GM12874 (cell line): Measurements from ENCODE around the gene BZW2.

Source experiments
- TF ChIP-seq, protein P1 (sequence below): IDR thresholded peaks from 2 replicates; pipeline ENCODE4 v1.5.1; 2011; ENCODE audit warnings: low read depth, mild to moderate bottlenecking, control low read depth, low read length, moderate library complexity; ENCODE audit not compliant: insufficient read depth

BZW2 gene

DNA sequence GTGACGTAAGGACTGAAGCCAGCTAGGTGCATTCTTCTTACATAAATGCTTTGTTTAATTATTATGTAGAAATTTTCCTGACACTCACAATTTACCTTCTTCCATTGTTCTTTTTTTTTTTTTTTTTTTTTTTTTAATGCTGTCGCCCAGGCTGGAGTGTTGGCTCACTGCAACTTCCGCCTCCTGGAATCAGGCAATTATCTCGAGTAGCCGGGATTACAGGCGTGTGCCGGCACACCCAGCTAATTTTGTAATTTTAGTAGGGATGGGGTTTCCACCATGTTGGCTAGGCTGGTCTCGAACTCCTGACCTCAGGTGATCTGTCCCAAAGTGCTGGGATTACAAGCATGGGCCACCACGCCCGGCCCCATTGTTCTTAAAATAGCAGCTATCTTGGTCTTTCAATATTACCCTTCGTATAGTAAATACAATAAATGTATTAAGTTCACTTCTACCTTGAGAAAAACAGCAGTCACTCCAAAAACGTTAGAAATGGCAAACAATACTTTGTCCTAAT lies 32.1 kb downstream of the BZW2 start:
- TF ChIP-seq, protein P1, sequence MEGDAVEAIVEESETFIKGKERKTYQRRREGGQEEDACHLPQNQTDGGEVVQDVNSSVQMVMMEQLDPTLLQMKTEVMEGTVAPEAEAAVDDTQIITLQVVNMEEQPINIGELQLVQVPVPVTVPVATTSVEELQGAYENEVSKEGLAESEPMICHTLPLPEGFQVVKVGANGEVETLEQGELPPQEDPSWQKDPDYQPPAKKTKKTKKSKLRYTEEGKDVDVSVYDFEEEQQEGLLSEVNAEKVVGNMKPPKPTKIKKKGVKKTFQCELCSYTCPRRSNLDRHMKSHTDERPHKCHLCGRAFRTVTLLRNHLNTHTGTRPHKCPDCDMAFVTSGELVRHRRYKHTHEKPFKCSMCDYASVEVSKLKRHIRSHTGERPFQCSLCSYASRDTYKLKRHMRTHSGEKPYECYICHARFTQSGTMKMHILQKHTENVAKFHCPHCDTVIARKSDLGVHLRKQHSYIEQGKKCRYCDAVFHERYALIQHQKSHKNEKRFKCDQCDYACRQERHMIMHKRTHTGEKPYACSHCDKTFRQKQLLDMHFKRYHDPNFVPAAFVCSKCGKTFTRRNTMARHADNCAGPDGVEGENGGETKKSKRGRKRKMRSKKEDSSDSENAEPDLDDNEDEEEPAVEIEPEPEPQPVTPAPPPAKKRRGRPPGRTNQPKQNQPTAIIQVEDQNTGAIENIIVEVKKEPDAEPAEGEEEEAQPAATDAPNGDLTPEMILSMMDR, result no peak

DNA sequence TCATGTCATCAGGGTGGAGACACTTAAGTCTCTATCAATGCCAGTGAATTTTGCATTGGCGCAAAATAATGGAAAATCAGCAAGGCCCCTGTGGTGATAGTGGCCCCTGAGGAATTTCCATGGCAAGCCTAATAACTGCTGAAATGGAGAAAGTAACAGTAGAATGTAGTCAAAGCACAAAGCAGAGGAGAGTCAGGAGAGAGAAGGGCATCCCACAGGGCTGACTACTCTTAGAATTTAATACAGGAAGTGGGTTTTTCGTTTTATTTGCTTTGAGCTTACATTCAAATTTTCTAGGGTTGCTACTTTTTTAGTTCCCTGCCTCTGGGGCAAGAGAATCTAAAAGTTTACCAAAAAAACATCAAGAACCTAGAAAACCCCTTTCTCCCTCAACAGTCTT lies 39.0 kb downstream of the BZW2 start:
- TF ChIP-seq, protein P1, result no peak

- TF ChIP-seq, protein P1, result no peak
Measured at GRCh38 chr7:16685535-16685934, 39.6 kb downstream of the BZW2 start.

GRCh38 chr7:16688249-16688648 lies 42.3 kb downstream of the BZW2 start:
- TF ChIP-seq, protein P1, result no peak

- TF ChIP-seq, protein P1, result no peak
Measured at GRCh38 chr7:16691241-16691640, 45.3 kb downstream of the BZW2 start.

DNA sequence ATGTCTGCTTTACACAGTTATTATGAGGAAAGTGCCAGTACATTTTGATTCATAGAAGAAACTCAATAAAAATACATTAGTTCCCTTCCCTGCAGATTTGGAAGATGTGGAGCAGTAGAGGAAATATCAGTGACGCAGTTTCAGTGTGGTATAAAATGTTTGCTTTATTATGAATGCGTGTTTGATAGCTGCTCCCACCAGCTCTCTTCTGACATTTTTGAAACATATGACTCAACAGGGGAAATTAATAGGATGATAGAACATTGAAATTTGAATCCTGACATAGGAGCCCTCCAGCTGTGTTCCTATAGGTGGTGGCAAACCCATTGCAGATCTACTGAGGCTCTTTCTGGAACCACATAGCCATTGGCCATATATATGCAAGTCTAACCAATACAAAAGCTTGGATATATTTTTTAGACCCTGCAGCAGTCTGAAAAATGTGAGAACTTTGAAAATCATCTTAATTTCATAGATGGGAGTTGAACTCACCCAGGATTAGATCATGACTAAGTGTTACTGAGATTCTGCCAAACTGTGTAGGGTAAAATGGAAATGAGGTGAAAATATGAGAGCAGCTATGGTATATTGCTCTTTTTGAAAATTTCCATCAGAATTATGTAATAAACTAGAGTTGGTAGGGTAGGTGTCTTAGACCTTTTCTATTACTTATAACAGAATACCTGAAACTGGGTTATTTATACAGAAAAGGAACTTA lies 47.8 kb downstream of the BZW2 start:
- TF ChIP-seq, protein P1, result no peak

GRCh38 chr7:16694806-16695205 lies 48.8 kb downstream of the BZW2 start:
- TF ChIP-seq, protein P1, result no peak
